Liver (tissue), 9 donors: ENCODE measurements around the gene LARP4. TPM values are rescaled to one million over a fixed set of nuclear protein-coding genes. Genes with fewer than 3 reads are reported as not detected.

Experiments
- DNase-seq: peaks from one replicate; pipeline ENCODE4 v3.0.0-alpha.2; 2017; ENCODE audit warnings: low spot score
- H3K27ac ChIP-seq, 2 donors: one replicate each; pipeline ENCODE4 v1.7.0; 2013; ENCODE audit warnings: inconsistent platforms in 2 of 2, low read length in 2 of 2, control low read depth in 1 of 2, low read depth in 1 of 2, mild to moderate bottlenecking in 1 of 2
- H3K27me3 ChIP-seq, 4 donors: one replicate each; pipeline versions ENCODE4 v1.6.1 to v1.7.0; 2013; ENCODE audit warnings: low read length in 3 of 4, inconsistent platforms in 1 of 4, mild to moderate bottlenecking in 1 of 4, moderate library complexity in 1 of 4; ENCODE audit not compliant: control insufficient read depth in 4 of 4, insufficient read depth in 4 of 4
- H3K36me3 ChIP-seq, 4 donors: one replicate each; pipeline versions ENCODE4 v1.6.1 to v1.7.0; 2013; ENCODE audit warnings: low read length in 3 of 4, mild to moderate bottlenecking in 3 of 4, low read depth in 1 of 4, moderate library complexity in 1 of 4; ENCODE audit not compliant: control insufficient read depth in 4 of 4, insufficient read depth in 3 of 4
- H3K4me1 ChIP-seq, 4 donors: one replicate each; pipeline versions ENCODE4 v1.6.1 to v1.7.0; 2013; ENCODE audit warnings: low read length in 3 of 4, mild to moderate bottlenecking in 3 of 4, moderate library complexity in 1 of 4; ENCODE audit not compliant: control insufficient read depth in 4 of 4, insufficient read depth in 4 of 4
- H3K4me3 ChIP-seq, 3 donors: one replicate each; pipeline versions ENCODE4 v1.6.1 to v1.7.0; 2013; ENCODE audit warnings: low read length in 3 of 3, control low read depth in 1 of 3, low read depth in 1 of 3, mild to moderate bottlenecking in 1 of 3
- H3K9ac ChIP-seq, 2 donors: one replicate each; pipeline ENCODE4 v1.7.0; 2013; ENCODE audit warnings: low read length in 2 of 2, mild to moderate bottlenecking in 2 of 2, moderate library complexity in 2 of 2, control low read depth in 1 of 2, low read depth in 1 of 2
- H3K9me3 ChIP-seq, 4 donors: one replicate each; pipeline versions ENCODE4 v1.6.1 to v1.7.0; 2013; ENCODE audit warnings: low read length in 3 of 4; ENCODE audit not compliant: control insufficient read depth in 4 of 4
- ATF3 ChIP-seq: IDR thresholded peaks from 2 replicates; pipeline ENCODE4 v1.6.1; 2016; ENCODE audit warnings: antibody characterized with exemption
- EGR1 ChIP-seq, 2 donors: IDR thresholded peaks; 2 replicates each; pipeline ENCODE4 v1.6.1; 2016 to 2018; ENCODE audit warnings: antibody characterized with exemption in 2 of 2, low read depth in 2 of 2
- FOXA1 ChIP-seq: IDR thresholded peaks from 2 replicates; pipeline ENCODE4 v1.6.1; 2016; ENCODE audit warnings: antibody characterized with exemption
- FOXA2 ChIP-seq: IDR thresholded peaks from 2 replicates; pipeline ENCODE4 v1.6.1; 2016; ENCODE audit warnings: antibody characterized with exemption
- GABPA ChIP-seq, 2 donors: IDR thresholded peaks in 1 of 2; conservative IDR thresholded peaks in 1 of 2; 2 replicates each; pipeline ENCODE4 v1.6.1; 2016; ENCODE audit warnings: antibody characterized with exemption in 2 of 2, mild to moderate bottlenecking in 1 of 2, moderate library complexity in 1 of 2
- HNF4A ChIP-seq, 2 donors: conservative IDR thresholded peaks; 2 replicates each; pipeline ENCODE4 v1.6.1; 2016; ENCODE audit warnings: antibody characterized with exemption in 2 of 2, mild to moderate bottlenecking in 2 of 2
- JUND ChIP-seq, 2 donors: IDR thresholded peaks; 2 replicates each; pipeline ENCODE4 v1.6.1; 2016; ENCODE audit warnings: antibody characterized with exemption in 2 of 2
- MAX ChIP-seq: IDR thresholded peaks from 2 replicates; pipeline ENCODE4 v1.6.1; 2016; ENCODE audit warnings: antibody characterized with exemption
- NR2F2 ChIP-seq: IDR thresholded peaks from 2 replicates; pipeline ENCODE4 v1.6.1; 2016; ENCODE audit warnings: antibody characterized with exemption
- RAD21 ChIP-seq, 2 donors: IDR thresholded peaks; 2 replicates each; pipeline ENCODE4 v1.6.1; 2016; ENCODE audit warnings: antibody characterized with exemption in 2 of 2, mild to moderate bottlenecking in 2 of 2
- REST ChIP-seq: IDR thresholded peaks from 2 replicates; pipeline ENCODE4 v1.6.1; 2016; ENCODE audit warnings: antibody characterized with exemption, mild to moderate bottlenecking
- RXRA ChIP-seq, 2 donors: IDR thresholded peaks; 2 replicates each; pipeline ENCODE4 v1.6.1; 2017 to 2018; ENCODE audit warnings: antibody characterized with exemption in 2 of 2, mild to moderate bottlenecking in 1 of 2
- SP1 ChIP-seq: IDR thresholded peaks from 2 replicates; pipeline ENCODE4 v1.6.1; 2018; ENCODE audit warnings: antibody characterized with exemption, mild to moderate bottlenecking
- TAF1 ChIP-seq: conservative IDR thresholded peaks from 2 replicates; pipeline ENCODE4 v1.6.1; 2016; ENCODE audit warnings: antibody characterized with exemption, mild to moderate bottlenecking
- YY1 ChIP-seq: IDR thresholded peaks from 2 replicates; pipeline ENCODE4 v1.6.1; 2016; ENCODE audit warnings: antibody characterized with exemption, mild to moderate bottlenecking
- ZBTB33 ChIP-seq: IDR thresholded peaks from 2 replicates; pipeline ENCODE4 v1.6.1; 2016; ENCODE audit warnings: antibody characterized with exemption
- WGBS: extraction: QIAGEN DNeasy Blood & Tissue Kit; methylation state at CpG from one replicate; pipeline ENCODE4 v1.1.7; 2013; 5-methylcytosine and 5-hydroxymethylcytosine counted together
- polyA plus RNA-seq, 2 donors: library from polyadenylated mRNA; stranded (reverse) in 1 of 2; unstranded in 1 of 2; fragments of 200-250 nt in 1 of 2; fragments of >200 nt in 1 of 2; fragmentation: Nextera tagmentation in 1 of 2; extraction: Ambion mirVana in 1 of 2; gene quantifications; one replicate each; pipeline versions ENCODE4 v1.2.1 to v1.2.3, GENCODE V29; 2013 to 2015
- total RNA-seq, 2 donors: library from RNA; depleted of rRNA; stranded (reverse); fragments of >200 nt; gene quantifications; one replicate each; pipeline ENCODE4 v1.2.3, GENCODE V29; 2014
- TF ChIP-seq, protein P1 (sequence below): fragments of 150-350 bp; IDR thresholded peaks from 2 replicates; pipeline ENCODE4 v1.5.1; 2017; ENCODE audit warnings: improper control_type of control experiment, low read depth, low read length; ENCODE audit not compliant: missing input control
- donor health status: healthy.
- donor health status: healthy.
- donor health status: healthy.
- donor health status: healthy.
- donor health status: healthy.

LARP4 gene
- total and polyA plus RNA-seq, 4 donors = 17.3 to 71.0 (median 37.5) TPM

DNA sequence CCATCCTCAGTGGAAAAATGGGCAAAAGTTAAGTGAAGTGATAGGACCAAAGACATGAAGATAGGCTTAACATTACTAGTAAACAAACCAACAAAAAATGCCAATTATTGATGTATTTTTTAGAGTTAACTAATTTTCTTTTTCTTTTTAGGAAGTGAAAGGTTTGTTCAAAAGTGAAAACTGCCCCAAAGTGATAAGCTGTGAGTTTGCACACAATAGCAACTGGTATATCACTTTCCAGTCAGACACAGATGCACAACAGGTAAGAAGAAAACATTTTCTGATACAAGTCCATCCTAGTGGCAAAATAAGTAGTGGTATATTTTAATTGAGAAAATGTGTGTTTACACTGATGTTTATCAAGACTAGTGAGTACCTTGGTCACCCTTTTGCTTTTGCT is 39.6 kb downstream of the LARP4 start:
- no peak for DNase-seq
- TF ChIP-seq HNF4A (conservative IDR thresholded peaks at IDR 0.05) (no peak), MAX (no peak), REST (no peak), ATF3 (no peak), FOXA1 (no peak), RXRA (IDR thresholded peaks at IDR 0.05) (no peak), RAD21 (IDR thresholded peaks at IDR 0.05) (no peak), YY1 (no peak), GABPA (IDR thresholded peaks at IDR 0.05 in 1 of 2, conservative IDR thresholded peaks at IDR 0.05 in 1 of 2) (no peak), SP1 (no peak), ZBTB33 (no peak), TAF1 (no peak), EGR1 (IDR thresholded peaks at IDR 0.05; ENCODE audit: low read depth in 2 of 2) (no peak)
- TF ChIP-seq, protein P1, sequence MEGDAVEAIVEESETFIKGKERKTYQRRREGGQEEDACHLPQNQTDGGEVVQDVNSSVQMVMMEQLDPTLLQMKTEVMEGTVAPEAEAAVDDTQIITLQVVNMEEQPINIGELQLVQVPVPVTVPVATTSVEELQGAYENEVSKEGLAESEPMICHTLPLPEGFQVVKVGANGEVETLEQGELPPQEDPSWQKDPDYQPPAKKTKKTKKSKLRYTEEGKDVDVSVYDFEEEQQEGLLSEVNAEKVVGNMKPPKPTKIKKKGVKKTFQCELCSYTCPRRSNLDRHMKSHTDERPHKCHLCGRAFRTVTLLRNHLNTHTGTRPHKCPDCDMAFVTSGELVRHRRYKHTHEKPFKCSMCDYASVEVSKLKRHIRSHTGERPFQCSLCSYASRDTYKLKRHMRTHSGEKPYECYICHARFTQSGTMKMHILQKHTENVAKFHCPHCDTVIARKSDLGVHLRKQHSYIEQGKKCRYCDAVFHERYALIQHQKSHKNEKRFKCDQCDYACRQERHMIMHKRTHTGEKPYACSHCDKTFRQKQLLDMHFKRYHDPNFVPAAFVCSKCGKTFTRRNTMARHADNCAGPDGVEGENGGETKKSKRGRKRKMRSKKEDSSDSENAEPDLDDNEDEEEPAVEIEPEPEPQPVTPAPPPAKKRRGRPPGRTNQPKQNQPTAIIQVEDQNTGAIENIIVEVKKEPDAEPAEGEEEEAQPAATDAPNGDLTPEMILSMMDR = no peak
- H3K4me3 ChIP-seq = no peak overlapping the region
- H3K27ac ChIP-seq = no peak overlapping the region
- no peaks in the 10 kb centered on the region for H3K9me3 ChIP-seq
- H3K4me1 ChIP-seq = no peaks in the 10 kb centered on the region
- no peak overlapping the region for H3K9ac ChIP-seq
- H3K36me3 ChIP-seq = peaks cover 10 to 85% (median 82%) of the 10 kb centered on the region in 4 donors
- H3K27me3 ChIP-seq = no peaks in the 10 kb centered on the region

DNA sequence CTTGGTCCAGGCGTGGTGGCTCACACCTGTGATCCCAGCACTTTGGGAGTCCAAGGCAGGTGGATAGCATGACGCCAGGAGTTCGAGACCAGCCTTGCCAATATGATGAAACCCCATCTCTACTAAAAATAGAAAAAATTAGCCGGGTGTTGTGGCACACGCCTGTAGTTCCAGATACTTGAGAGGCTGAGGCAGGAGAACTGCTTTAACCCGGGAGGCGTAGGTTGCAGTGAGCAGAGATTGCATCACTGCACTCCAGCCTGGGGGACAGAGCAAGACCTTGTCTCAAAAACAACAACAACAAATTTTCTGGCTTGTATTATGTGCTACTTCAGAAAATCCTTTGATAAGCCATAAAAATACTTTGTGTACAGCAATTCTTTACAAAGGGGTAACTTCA is 41.1 kb downstream of the LARP4 start:
- Histone ChIP-seq H3K36me3 (peaks cover 9 to 77% (median 74%) of the 10 kb centered on the region in 4 donors), H3K4me1 (no peaks in the 10 kb centered on the region), H3K9me3 (no peaks in the 10 kb centered on the region), H3K4me3 (no peak overlapping the region), H3K27ac (no peak overlapping the region), H3K9ac (no peak overlapping the region), H3K27me3 (no peaks in the 10 kb centered on the region)
- WGBS = 90% methylated on average over 7 of the region's 7 CpGs
- TF ChIP-seq FOXA2 = no peak
- TF ChIP-seq NR2F2 = no peak
- no peak for TF ChIP-seq YY1
- no peak for TF ChIP-seq ATF3
- TF ChIP-seq REST = no peak
- no peak for TF ChIP-seq RAD21 (IDR thresholded peaks at IDR 0.05)
- TF ChIP-seq RXRA (IDR thresholded peaks at IDR 0.05) = no peak
- no peak for TF ChIP-seq JUND (IDR thresholded peaks at IDR 0.05)
- no peak for DNase-seq
